Testis (tissue), 3 donors: ENCODE results near the gene H6PD. TPM values are rescaled to one million over a fixed set of nuclear protein-coding genes. Genes with fewer than 3 reads are reported as not detected.

ENCODE experiments used
- DNase-seq: peaks from one replicate; pipeline ENCODE4 v3.0.0-alpha.2; 2019
- H3K27ac ChIP-seq, 2 donors: fragments of 200-600 bp; sonication (generic); one replicate each; pipeline ENCODE4 v1.5.1; 2019
- H3K27me3 ChIP-seq: fragments of 200-600 bp; sonication (generic); one replicate; pipeline ENCODE4 v1.5.1; 2019
- H3K36me3 ChIP-seq: fragments of 200-600 bp; sonication (generic); one replicate; pipeline ENCODE4 v1.5.1; 2017; ENCODE audit warnings: low read depth; ENCODE audit errors: missing control alignments
- H3K4me1 ChIP-seq: fragments of 200-600 bp; sonication (generic); one replicate; pipeline ENCODE4 v1.5.1; 2019
- H3K4me3 ChIP-seq, 2 donors: fragments of 200-600 bp; sonication (generic); one replicate each; pipeline ENCODE4 v1.5.1; 2017 to 2019
- H3K9me3 ChIP-seq: fragments of 200-600 bp; sonication (generic); one replicate; pipeline ENCODE4 v1.5.1; 2017
- CTCF ChIP-seq, 3 experiments: fragments of 450-650 bp in 2 of 3; fragments of 200-600 bp in 1 of 3; sonication (generic) in 1 of 3; IDR thresholded peaks; one replicate each; pipeline ENCODE4 v1.5.1; 2016 to 2019; ENCODE audit warnings: antibody characterized with exemption in 3 of 3, mild to moderate bottlenecking in 2 of 3, moderate library complexity in 1 of 3
- POLR2A ChIP-seq: fragments of 450-650 bp; IDR thresholded peaks from one replicate; pipeline ENCODE4 v1.6.1; 2017; ENCODE audit warnings: antibody characterized with exemption, mild to moderate bottlenecking, moderate library complexity
- WGBS, 2 donors: methylation state at CpG; one replicate each; pipeline ENCODE4 v1.1.5; 2018; 5-methylcytosine and 5-hydroxymethylcytosine counted together
- intact Hi-C: fragments of 100-400 bp; cut with DNase I; formaldehyde crosslinking; loops from one replicate; pipeline ENCODE4 v1.15.1; 2023; ENCODE audit warnings: low total_unique reads
- polyA plus RNA-seq: library from polyadenylated mRNA; stranded (reverse); fragments of 350-450 nt; fragmentation: Illumina TruSeq; extraction: RNeasy Lipid Tissue Mini Kit (QIAGEN cat#74804); gene quantifications from one replicate; pipeline ENCODE4 v1.2.3, GENCODE V29; 2014; ENCODE audit warnings: low read depth, low replicate concordance; ENCODE audit not compliant: insufficient read depth
- total RNA-seq, 2 donors: library from RNA; depleted of rRNA; stranded (reverse); fragments of >200 nt; gene quantifications; one replicate each; pipeline ENCODE4 v1.2.3, GENCODE V29; 2016

Gene H6PD
- total and polyA plus RNA-seq, 3 donors from 2014 or later: 23.8 to 67.8 (median 55.0) TPM

- DNase-seq: no peak
- Histone ChIP-seq H3K9me3 (no peaks in the 10 kb centered on the region), H3K4me1 (peaks cover 5% of the 10 kb centered on the region), H3K27ac (no peak overlapping the region), H3K36me3 (no peaks in the 10 kb centered on the region), H3K27me3 (no peaks in the 10 kb centered on the region), H3K4me3 (no peak overlapping the region)
- WGBS, 2 donors: 79 to 86% methylated on average over 4 of the region's 4 CpGs
- intact Hi-C loops: no loop called here
- TF ChIP-seq POLR2A (no peak), CTCF (IDR thresholded peaks at IDR 0.05) (no peak)
Observed at GRCh38 chr1:9228609-9229008, 6.0 kb upstream of the H6PD start.

GRCh38 chr1:9229549-9229948 is 5.0 kb upstream of the H6PD start:
- Histone ChIP-seq H3K9me3 (no peaks in the 10 kb centered on the region), H3K36me3 (no peaks in the 10 kb centered on the region), H3K4me1 (peaks cover 10% of the 10 kb centered on the region), H3K27me3 (no peaks in the 10 kb centered on the region), H3K4me3 (no peak overlapping the region), H3K27ac (no peak overlapping the region)
- WGBS, 2 donors: 86 to 88% methylated on average over 6 of the region's 6 CpGs
- TF ChIP-seq POLR2A: no peak
- no peak for TF ChIP-seq CTCF (IDR thresholded peaks at IDR 0.05)
- DNase-seq: no peak
- intact Hi-C loops: no loop called here

- DNase-seq: no peak
- intact Hi-C loops: no loop called here
- no peak for TF ChIP-seq CTCF (IDR thresholded peaks at IDR 0.05)
- TF ChIP-seq POLR2A: no peak
- Histone ChIP-seq H3K4me3 (no peak overlapping the region), H3K4me1 (peaks cover 17% of the 10 kb centered on the region), H3K27me3 (no peaks in the 10 kb centered on the region), H3K36me3 (no peaks in the 10 kb centered on the region), H3K27ac (no peak overlapping the region), H3K9me3 (no peaks in the 10 kb centered on the region)
- 92% methylated on average over 7 of the region's 7 CpGs for WGBS, 2 donors
Observed at GRCh38 chr1:9230869-9231533, 3.6 kb upstream of the H6PD start.

GRCh38 chr1:9231648-9232332 is 2.8 kb upstream of the H6PD start:
- WGBS, 2 donors: 67 to 76% methylated on average over 13 of the region's 13 CpGs
- TF ChIP-seq CTCF (IDR thresholded peaks at IDR 0.05) (no peak), POLR2A (no peak)
- no peak for DNase-seq
- Histone ChIP-seq H3K27me3 (no peaks in the 10 kb centered on the region), H3K9me3 (no peaks in the 10 kb centered on the region), H3K4me1 (peaks cover 24% of the 10 kb centered on the region), H3K4me3 (no peak overlapping the region), H3K36me3 (no peaks in the 10 kb centered on the region), H3K27ac (peak overlapping the region in 1 of 2 donors; percentile 1)
- intact Hi-C loops: no loop called here
